Measurements from ENCODE around the gene VAMP1. TPM values are rescaled to one million over a fixed set of nuclear protein-coding genes. Genes with fewer than 3 reads are reported as not detected.
"Not testable (repeated sequence)": the region's sequence is repeated elsewhere in the genome, so short reads cannot be mapped to it uniquely, and the experiment has no call there.

The VAMP1 gene
- total RNA-seq, 1 donor from 2014 or later: 3.2 TPM

DNA sequence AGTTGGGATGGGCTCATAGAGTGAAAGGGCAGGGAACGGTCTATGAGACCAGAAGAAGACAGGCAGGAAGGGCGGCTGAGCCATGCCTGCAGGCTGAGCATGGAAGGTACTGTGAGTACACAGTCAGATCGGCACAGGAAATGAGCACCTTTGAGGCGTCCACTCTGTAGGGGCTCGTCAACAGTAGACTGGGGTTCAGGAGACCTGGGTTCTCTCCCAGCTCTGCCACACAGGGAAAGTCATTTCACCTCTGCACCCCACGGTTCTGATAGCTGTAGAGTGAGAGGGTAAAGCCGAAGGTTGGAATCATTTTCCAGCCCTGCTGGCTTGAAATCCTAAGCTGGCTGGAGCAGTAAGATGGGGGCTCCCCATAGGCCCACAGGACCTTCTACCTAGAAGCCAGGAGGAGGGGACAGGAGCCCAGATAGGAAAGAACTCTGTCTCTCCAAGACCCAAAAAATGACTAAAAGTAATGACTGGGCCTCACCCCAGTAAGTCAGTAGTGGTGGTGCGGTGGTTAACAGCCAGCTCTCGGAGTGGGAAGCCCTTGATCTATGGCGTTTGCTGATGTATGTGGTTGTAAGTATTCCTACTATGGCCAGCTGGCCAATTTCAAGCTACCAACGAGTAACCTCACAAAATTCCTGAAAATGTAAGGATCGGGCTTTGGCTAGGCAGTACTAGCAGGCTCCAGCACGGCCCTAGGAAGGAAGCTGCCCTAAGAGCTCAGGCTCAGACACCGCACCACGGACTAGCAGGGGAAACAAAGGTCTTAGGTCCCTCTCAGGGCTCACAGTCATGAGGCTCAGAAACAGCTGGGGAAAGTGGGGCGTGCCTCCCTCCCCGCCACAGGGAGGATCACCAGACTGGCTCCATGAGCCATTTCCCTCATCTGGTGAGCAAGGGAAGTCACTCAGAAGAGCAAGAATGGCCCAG lies 36.0 kb downstream of the VAMP1 start:
- DNase-seq (no peak), ATAC-seq (ENCODE audit: poor library complexity) (no peak)
- intact Hi-C loops (cut with DNase I): no loop called here

DNA sequence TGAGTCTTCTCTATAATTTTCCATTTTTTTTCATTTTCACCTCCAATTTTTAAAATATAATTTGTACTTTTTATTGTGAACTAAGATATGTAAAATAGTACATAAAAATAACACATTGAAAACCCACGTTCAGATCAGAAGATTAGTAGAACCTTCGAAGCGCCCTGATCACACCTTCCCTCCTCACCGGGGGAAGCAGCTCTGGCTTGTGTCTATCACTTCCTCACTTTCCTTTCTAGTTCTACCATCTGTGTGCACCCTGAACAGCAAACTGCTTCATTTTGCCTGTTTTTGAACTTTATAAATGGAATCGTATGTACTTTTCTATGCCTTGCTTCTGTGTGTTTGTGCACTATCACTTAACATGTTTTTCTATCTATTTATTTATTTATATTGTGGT lies 37.5 kb downstream of the VAMP1 start:
- ATAC-seq (ENCODE audit: poor library complexity) (no peak), DNase-seq (no peak)
- intact Hi-C loops (cut with DNase I): no loop called here

DNA sequence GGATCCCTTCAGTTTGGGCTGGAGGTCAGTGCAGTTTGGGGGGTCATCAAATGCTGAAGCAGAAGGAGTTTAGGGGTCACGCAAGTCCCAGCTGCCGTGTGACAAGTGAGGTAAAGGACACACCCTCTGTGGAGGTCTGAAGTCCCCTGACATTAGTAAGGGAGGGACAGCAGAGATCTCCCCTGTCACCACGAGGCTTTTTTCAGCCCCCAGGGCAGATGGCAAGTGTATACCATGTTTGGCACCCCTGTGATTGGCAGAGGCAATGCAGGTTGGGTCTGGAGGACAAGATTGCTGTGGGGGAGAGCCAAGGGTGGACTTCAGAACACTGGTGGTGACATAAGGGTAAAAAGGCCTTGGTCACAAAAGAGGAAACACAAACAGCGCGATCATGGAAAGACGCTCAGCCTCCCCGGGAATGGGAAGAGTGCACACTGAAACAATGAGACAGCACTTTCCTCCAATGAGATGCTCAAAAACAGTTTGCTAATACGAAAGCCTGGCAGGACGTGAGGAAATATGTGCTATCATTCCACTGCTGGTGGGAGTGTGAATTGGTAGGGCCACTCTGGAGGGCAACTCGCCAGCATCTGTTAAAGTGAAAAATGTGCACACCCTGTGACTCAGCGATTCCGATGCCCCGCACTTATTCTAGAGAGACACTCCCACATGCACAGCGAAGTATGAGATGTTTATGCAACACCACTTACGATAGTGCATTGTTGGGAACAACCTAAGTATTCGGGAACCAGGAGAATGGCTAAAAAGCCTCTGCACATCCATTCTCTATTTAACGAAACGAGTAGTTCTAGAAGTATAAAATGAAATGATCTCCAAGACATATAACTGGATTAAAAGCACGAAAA lies 40.1 kb downstream of the VAMP1 start:
- intact Hi-C loops (cut with DNase I): no loop called here
- DNase-seq: peak; percentile 84
- peak; percentile 86 for ATAC-seq (ENCODE audit: poor library complexity)

DNA sequence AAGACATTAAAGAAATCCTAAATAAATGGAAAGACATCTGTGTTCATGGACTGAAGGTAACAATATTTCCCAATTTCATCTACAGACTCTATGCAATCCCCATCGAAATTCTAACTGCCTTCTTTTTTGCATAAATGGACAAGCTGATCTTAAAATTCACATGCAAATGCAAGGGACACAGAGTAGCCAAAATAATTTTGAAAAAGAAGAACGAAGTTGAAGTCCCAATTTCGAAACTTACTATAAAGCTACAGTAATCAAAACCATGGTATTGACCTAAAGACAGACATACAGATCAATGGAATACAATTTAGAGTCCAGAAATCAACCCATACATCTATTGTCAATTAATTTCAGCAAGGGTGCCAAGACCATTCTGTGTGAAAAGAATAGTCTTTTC lies 42.2 kb downstream of the VAMP1 start:
- ATAC-seq (ENCODE audit: poor library complexity) (no peak), DNase-seq (no peak)
- intact Hi-C loops (cut with DNase I): no loop called here

DNA sequence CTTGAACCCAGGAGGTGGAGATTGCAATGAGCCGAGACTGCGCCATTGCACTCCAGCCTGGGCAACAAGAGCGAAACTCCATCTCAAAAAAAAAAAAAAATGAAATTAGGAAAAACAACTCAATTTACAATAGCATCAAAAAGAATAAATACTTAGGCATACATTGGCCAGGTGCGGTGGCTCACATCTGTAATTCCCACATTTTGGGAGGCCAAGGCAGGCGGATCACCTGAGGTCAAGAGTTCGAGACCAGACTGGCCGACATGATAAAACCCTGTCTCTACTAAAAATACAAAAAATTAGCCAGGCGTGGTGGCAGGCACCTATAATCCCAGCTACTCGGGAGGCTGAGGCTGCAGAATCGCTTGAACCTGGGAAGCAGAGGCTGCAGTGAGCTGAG lies 42.7 kb downstream of the VAMP1 start:
- DNase-seq; intact Hi-C loops (cut with DNase I); ATAC-seq (ENCODE audit: poor library complexity): not testable (repeated sequence)

DNA sequence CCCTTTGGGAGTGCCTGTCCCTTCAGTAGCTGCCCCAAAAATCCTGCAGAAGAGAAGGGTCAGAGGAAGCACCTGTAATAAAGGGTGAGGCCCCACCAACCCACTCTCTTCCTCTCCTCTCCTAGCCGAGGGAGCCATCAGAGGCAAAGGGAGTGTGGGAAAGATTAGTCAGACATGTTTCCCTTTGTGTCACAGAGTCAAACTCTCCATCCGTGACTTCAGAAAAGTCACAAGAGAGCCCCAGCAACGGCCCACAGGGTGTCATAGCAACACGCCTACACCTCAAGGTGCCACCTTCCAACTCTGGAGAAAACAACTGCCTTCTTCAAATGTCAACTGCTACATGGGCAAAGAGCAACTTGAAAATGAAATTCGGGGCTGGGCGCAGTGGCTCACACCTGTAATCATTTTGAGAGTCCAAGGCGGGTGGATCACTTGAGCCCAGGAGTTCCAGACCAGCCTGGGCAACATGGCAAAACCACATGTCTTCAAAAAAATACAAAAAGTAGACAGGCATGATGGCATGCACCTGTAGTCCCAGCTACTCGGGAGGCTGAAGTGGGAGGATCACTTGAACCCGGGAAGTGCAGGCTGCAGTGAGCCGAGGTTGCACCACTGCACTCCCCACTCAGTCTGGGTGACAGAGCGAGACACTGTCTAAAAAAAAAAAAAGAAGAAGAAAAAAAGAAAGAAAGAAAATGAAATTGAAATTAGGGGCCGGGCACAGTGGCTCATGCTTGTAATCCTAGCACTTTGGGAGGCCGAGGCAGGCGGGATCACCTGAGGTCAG lies 43.4 kb downstream of the VAMP1 start:
- ATAC-seq (ENCODE audit: poor library complexity): no peak
- intact Hi-C loops (cut with DNase I): no loop called here
- no peak for DNase-seq

DNA sequence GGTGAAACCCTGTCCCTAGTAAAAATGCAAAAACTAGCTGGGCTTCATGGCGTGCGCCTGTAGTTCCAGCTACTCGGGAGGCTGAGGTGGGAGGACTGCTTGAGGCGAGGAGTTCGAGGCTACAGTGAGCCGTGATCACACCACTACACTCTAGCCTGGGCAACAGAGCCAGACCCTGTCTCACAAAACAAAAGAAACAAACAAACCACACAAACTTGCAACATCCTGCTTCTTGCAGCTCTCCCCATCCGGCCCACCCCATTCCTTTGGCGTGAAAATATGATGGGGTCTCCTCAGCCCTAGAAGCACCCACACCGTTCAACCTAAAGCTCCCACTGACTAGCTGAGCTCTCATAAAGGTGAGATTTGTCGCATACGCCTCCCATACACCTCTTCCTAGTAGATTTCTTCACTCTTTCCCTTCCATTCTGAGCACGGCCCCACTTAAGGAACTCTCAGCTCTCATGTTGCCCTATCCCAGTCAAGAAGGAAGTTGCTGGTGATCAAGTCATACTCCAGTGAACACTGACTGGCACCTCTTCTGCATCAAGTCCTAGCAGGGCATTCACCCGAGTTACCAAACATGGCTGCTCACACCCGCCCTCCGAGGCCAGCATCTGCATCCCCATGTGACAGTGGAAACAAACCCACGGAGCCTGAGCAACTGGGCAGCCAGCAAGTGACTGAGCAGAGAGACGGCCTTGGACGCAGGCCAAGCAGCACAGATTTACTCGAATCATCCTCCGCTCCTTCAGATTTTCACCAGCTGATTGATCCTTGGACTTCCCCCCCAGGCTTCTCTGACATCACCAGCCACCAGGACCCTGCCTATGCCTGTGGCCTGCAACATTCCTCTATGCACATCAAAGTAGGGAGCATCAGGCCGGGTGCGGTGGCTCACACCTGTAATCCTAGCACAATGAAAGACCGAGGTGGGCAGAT lies 44.6 kb downstream of the VAMP1 start:
- intact Hi-C loops (cut with DNase I): no loop called here
- ATAC-seq (ENCODE audit: poor library complexity) (no peak), DNase-seq (no peak)

DNA sequence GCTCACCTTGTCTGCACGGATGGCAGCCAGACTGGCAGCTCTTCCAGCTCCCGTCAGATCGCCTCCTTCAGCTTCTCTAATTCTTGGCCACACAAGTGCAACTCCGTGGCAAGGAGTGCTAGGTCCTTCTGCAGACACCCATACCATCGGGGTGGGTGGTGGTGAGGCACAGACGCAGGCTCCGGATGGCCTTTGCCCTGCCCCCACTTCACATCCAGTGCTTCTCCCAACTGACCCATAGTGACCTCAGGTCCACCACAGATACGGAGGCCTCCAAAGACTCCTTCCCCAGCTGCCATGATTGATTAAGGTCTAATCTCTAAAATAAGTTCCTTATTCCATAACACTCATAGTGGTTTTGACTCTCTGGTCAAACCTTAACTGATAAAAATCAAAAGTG lies 45.6 kb downstream of the VAMP1 start:
- DNase-seq: no peak
- intact Hi-C loops (cut with DNase I): loop anchor here (5.0 kb wide), 1 partner anchor 37 kb away; no protein-coding TSS in a partner anchor
- ATAC-seq (ENCODE audit: poor library complexity): no peak

DNA sequence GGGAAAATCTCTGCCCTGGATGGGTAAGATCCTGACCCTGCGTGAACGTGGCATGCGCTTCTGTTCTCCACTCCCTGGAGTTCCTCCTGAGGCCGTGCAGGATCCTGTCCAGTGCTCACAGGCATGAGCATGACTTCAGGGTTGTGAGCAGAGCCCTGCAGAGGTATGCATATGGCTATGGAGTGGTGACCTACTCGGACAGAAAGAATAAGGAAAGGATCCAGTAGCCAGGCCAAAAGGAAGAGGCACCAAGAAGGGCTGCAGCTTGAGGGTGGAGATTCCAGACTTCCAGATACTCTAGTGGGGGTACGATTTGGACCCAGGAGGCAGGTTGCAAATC lies 46.5 kb downstream of the VAMP1 start:
- ATAC-seq (ENCODE audit: poor library complexity) (no peak), DNase-seq (no peak)
- intact Hi-C loops (cut with DNase I): loop anchor here (5.0 kb wide), 1 partner anchor 38 kb away; no protein-coding TSS in a partner anchor

DNA sequence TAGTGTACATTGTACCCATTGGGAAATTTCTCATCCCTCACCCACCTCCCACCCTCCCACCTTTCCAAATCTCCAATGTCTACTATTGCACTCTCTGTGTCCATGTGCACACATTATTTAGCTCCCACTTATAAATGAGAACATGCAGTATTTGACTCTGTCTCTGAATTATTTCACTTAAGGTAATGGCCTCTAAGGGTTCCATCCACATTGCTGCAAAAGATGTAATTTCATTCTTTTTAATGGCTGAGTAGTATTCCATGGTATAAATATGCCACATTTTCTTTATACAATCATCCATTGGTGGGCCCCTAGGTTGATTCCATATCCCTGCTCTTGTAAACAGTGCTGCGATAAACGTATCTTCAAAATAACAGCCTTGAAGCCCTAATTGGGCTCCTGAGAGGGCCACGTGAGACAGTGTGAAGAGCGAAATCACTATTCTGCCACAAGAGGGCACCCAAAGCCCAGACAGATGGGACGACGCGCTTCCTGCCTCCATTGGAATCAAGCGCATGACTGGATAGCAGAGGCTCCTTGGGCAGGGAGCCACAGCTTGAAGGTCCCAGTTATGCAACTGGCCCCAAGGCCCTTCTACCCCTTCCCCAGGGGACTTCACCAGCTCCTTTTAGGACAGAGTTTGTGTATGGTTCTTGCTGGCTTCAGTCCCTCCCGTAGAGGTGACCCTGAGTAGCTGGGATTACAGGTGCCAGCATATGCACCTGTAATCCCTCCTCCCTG lies 47.0 kb downstream of the VAMP1 start:
- peak; percentile 89 for DNase-seq
- ATAC-seq (ENCODE audit: poor library complexity): peak; percentile 100
- intact Hi-C loops (cut with DNase I): loop anchor here (5.0 kb wide), 1 partner anchor 39 kb away; no protein-coding TSS in a partner anchor

DNA sequence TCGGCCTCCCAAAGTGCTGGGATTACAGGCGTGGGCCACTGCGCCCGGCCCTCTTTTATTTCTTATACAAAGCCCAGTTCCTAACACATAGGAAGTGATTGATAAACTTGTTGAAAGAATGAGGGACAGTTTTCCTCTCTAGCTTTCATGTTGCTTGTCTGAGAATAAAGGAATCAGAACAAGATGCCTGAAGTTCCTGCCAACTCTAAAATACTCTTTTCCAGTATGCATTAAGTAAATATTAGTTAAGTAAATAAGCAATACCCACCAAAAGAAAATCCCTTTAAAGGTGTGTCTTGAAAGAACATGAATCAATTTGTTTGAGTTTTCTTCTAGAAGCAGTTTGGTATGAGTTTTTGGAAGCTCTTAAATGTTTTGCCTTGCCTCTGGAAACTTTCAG lies 50.1 kb downstream of the VAMP1 start:
- no peak for ATAC-seq (ENCODE audit: poor library complexity)
- intact Hi-C loops (cut with DNase I): loop anchor here (5.0 kb wide), 1 partner anchor 42 kb away; no protein-coding TSS in a partner anchor
- DNase-seq: no peak

DNA sequence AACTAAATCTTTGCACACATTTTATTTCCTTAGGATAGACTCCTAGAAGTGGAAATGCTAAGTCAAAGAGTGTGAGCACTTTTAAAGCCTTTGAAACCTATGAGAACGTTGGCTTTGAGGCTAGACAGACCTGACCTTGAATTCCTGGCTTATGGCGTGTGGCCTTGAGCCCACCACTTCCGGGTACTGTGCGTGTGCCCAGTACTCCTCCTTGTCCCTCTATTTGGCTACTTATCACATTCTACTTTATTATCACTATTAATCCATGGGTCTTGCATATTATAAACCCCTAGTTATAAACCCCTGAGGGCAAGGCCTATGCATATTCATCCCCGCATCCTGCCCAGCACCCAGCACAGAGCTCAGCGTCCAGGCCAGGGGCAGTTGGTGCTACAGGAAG lies 51.7 kb downstream of the VAMP1 start:
- intact Hi-C loops (cut with DNase I): no loop called here
- DNase-seq (no peak), ATAC-seq (ENCODE audit: poor library complexity) (no peak)

DNA sequence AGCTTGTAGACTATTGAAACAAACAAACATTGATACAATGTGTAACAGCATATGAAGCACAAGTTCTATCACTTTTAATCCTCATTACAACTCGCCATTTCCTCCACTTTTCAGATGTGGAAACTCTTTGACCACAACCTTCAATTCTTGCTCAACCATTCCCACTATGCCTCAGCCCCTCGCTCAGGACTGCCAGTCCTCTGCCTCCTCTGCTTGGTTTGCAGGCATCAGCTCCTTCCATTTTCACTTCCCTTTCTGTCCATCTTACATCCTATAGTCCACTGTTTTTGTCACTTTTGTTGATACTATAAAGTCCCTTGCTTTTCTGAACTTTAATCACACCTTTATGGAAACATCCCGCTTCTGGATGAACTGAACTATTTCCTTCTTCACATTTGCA lies 53.9 kb downstream of the VAMP1 start:
- no peak for DNase-seq
- intact Hi-C loops (cut with DNase I): no loop called here
- ATAC-seq (ENCODE audit: poor library complexity): peak; percentile 63
